Karpas-422 (cell line): ENCODE data around the gene NDUFAF5. TPM values are rescaled to one million over a fixed set of nuclear protein-coding genes. Genes with fewer than 3 reads are reported as not detected.

Experiments
- DNase-seq: peaks from one replicate; pipeline ENCODE4 v3.0.0-alpha.2; 2015
- H2AFZ ChIP-seq: fragments of 200-600 bp; sonication (generic); 2 replicates; pipeline ENCODE4 v1.6.1; 2014; ENCODE audit warnings: antibody characterized with exemption, low read length, mixed read lengths
- H3K27ac ChIP-seq: fragments of 200-600 bp; sonication (generic); 2 replicates; pipeline ENCODE4 v1.5.1; 2014; ENCODE audit warnings: mild to moderate bottlenecking, low read length, moderate library complexity
- H3K27me3 ChIP-seq: fragments of 200-600 bp; sonication (generic); 2 replicates; pipeline ENCODE4 v1.6.1; 2014; ENCODE audit warnings: low read length, mixed read lengths
- H3K36me3 ChIP-seq: fragments of 200-600 bp; sonication (generic); 2 replicates; pipeline ENCODE4 v1.6.1; 2014; ENCODE audit warnings: low read length, mixed read lengths; ENCODE audit not compliant: insufficient read depth
- H3K4me1 ChIP-seq: fragments of 200-600 bp; sonication (generic); 2 replicates; pipeline ENCODE4 v1.6.1; 2014; ENCODE audit warnings: mild to moderate bottlenecking, low read length, mixed read lengths
- H3K4me2 ChIP-seq: fragments of 200-600 bp; sonication (generic); 2 replicates; pipeline ENCODE4 v1.6.1; 2014; ENCODE audit warnings: low read length, low read depth, mild to moderate bottlenecking; ENCODE audit not compliant: poor library complexity, severe bottlenecking
- H3K4me3 ChIP-seq: fragments of 200-600 bp; sonication (generic); 2 replicates; pipeline ENCODE4 v1.5.1; 2014; ENCODE audit warnings: mild to moderate bottlenecking, antibody characterized with exemption, low read length, mixed read lengths
- H3K79me2 ChIP-seq: fragments of 200-600 bp; sonication (generic); 2 replicates; pipeline ENCODE4 v1.6.1; 2014; ENCODE audit warnings: mild to moderate bottlenecking, low read length, mixed read lengths
- H3K9ac ChIP-seq: fragments of 200-600 bp; sonication (generic); 2 replicates; pipeline ENCODE4 v1.6.0; 2014; ENCODE audit warnings: low read length
- H3K9me2 ChIP-seq: fragments of 200-600 bp; sonication (generic), shearing (Covaris generic); replicated peaks from 2 replicates; pipeline ENCODE4 v1.6.0; 2014; ENCODE audit warnings: mild to moderate bottlenecking, low read length, moderate library complexity; ENCODE audit not compliant: insufficient read depth
- H3K9me3 ChIP-seq: fragments of 300-700, 200-600 bp; sonication (generic); 2 replicates; pipeline ENCODE4 v1.6.1; 2014; ENCODE audit warnings: low read length, mixed read lengths
- H4K20me1 ChIP-seq: fragments of 200-600 bp; sonication (generic); 2 replicates; pipeline ENCODE4 v1.6.1; 2014; ENCODE audit warnings: mild to moderate bottlenecking, antibody characterized with exemption, low read length, low read depth; ENCODE audit not compliant: insufficient read depth
- total RNA-seq: library from RNA; depleted of rRNA; stranded (reverse); fragments of >200 nt; shearing (Covaris generic); gene quantifications from 2 replicates; pipeline ENCODE4 v1.2.3, GENCODE V29; 2014; ENCODE audit warnings: low replicate concordance; rRNA removed

Gene NDUFAF5
- total RNA-seq, 1 experiment from 2014 or later: 18.9 TPM

GRCh38 chr20:13870170-13870748 is 85.4 kb downstream of the NDUFAF5 start:
- Histone ChIP-seq H3K4me3 (no peak overlapping the region), H3K9me3 (no peaks in the 10 kb centered on the region), H4K20me1 (no peaks in the 10 kb centered on the region), H2AFZ (no peak overlapping the region), H3K9me2 (no peaks in the 10 kb centered on the region), H3K4me2 (no peak overlapping the region), H3K4me1 (no peaks in the 10 kb centered on the region), H3K9ac (no peak overlapping the region), H3K27me3 (no peaks in the 10 kb centered on the region), H3K79me2 (no peaks in the 10 kb centered on the region), H3K27ac (no peak overlapping the region), H3K36me3 (no peaks in the 10 kb centered on the region)
- no peak for DNase-seq

Other genes with a start within 250 kb of the NDUFAF5 start
- gene TASP1, start 146.1 kb upstream of the NDUFAF5 start, total RNA-seq: 13.6 and 15.1 TPM in 2 replicates
- gene ESF1, start 109 bp upstream of the NDUFAF5 start, total RNA-seq: 12.2 and 16.9 TPM in 2 replicates
- not detected in 2 replicates for gene SEL1L2, start 205.6 kb downstream of the NDUFAF5 start, total RNA-seq
- 0.04 and 0.15 TPM in 2 replicates for gene MACROD2, start 210.5 kb downstream of the NDUFAF5 start, total RNA-seq